HG03108 (cell line): ENCODE measurements around the gene ZNF839.
A peak's percentile ranks its signal among the peaks of the same experiment; 100 is the strongest.
"Not testable (repeated sequence)": the region's sequence is repeated elsewhere in the genome, so short reads cannot be mapped to it uniquely, and the experiment has no call there.

Source experiments
- ATAC-seq: cut with Tn5 transposase; IDR thresholded peaks from one replicate; pipeline ENCODE4 v1.9.1; 2021; ENCODE audit warnings: moderate library complexity; ENCODE audit not compliant: unreplicated experiment

Gene ZNF839

GRCh38 chr14:102304611-102305506 lies 14.7 kb upstream of the ZNF839 start, which contains the start of gene MOK:
MOK (minus strand) TSS chr14:102305164; CDS start chr14:102304968, 196 bp downstream.
- peak; percentile 93 for ATAC-seq

DNA sequence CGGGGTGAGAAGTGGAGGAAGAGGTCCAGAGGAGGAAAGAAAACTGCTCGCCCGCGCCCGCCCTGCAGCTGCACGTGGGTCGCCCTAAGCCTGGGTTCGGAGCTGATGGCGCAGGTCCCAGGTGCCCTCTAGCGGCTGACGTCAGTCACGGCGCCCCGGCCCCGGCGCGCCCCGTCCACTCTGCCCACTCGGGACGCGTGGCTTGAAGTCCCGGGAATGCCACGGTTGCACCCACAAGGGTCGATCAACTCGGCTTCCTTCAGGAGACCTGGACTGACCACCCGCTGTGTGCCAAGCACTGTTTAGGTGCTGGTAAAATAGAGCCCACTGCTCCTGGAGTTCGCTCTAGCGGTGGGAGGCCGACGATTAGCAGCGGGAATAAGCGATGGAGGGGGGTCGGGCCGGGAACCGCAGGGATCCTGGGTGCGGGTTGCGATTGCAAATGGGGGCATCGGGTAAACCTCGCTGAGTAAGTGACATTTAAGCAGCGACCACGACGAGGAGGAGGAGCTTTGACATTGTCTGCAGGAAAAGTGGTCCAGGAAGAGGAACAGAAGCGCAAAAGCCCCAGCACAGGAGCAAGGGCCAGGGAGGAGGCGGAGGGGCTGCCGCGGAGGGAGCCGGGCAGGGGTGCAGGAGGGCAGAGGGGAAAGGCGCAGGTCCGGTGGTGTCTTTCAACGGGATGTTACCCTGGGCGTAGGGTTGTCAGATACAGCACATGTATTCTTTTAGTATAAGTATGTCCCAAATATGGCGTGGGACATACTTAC lies 5.1 kb upstream of the ZNF839 start:
- ATAC-seq, result peak; percentile 58

- ATAC-seq, result no peak
Observed at GRCh38 chr14:102315121-102315520, 4.4 kb upstream of the ZNF839 start.

DNA sequence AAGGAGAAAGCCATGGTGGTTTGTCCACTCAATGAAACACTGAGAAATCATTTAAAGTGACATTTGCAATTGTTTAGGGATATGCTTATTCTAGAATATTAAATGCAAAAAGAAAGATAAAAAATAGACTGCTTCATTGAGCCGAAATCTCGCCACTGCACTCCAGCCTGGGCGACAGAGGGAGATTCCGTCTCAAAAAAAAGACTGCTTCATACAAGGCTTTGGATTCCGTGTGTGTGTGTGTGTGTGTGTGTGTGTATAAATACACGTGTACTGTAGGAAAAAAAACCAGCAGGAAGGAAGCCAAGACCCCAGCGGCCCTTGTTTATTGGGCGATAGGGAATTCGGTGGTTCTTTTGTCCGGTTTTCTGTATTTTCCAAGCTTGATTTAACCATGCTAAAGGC lies 3.2 kb upstream of the ZNF839 start:
- no peak for ATAC-seq

DNA sequence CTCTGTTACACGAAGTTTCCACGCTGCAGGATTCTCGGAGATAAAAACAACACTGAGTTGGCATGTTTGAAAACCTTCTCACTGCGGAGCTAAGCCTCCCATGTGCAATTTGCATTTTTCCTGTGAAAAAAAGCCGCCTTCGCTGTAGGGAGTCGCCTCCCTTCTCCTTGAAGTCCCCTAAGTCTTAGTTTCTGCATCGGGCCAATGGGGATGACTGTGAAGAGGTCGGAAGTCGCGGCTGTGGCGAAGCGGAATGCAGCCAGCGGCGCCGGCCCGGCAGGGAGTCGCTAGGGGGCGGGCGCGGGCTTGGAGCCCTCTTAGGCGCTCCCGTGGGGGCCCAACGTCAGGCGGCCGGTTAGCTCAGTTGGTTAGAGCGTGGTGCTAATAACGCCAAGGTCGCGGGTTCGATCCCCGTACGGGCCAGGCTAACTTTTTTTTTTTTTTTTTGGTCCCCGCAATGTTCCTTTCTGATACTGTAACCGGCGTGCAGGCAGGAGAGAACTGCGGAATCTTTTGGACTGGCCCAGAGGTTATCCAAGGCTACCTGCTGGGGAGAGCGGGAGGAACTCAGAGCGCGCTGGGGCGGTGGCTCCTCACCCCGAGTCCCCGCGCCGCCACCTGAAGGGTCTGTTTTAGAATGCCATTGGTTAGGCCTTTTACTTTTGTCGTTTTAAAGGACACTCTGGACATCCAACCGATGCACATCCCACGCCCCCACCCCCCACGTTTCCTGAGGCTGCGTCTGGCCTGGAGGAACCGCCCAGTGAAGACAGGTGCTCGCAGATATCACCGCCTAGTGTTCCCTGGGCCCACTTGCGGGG lies 2.6 kb upstream of the ZNF839 start:
- peak; percentile 63 for ATAC-seq

DNA sequence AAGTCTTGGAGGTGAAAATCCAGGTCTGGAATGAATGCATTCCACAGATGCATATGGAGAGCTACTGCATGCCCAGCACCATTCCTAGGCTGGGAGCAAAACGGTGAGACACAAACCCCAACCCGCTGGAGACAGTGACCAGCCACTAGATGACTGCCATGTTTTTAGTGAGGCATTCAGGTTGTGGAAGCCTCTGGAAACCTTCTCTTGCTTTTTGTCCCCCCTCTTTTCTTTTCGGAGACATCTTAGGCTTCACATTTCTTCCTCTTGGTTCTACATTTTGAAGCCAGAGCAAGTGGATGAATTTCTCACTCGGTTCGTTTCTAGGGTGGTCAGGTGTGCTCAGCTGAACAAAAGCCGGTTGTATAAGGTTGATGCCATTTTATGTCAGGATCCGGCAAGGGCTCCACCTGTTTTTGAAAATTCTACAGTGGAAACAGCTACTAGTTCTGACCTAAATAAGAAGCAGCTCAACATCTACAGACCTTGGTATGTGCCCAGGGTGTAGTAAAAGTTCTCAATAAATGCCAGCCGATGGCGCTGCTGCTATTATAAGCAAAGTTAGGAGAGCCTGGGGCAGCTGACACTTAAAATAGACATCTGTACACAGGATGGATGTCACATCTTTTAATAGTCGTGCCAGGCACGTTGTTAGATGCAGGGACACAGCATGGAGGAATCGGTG lies 1.8 kb upstream of the ZNF839 start:
- ATAC-seq, result no peak

GRCh38 chr14:102318781-102319276 lies 717 bp upstream of the ZNF839 start:
- no peak for ATAC-seq

- ATAC-seq, result peak; percentile 17
Observed at GRCh38 chr14:102320033-102320660, 601 bp downstream of the ZNF839 start.

- no peak for ATAC-seq
Observed at GRCh38 chr14:102320671-102321455, 1.3 kb downstream of the ZNF839 start.

- ATAC-seq, result no peak
Observed at GRCh38 chr14:102321456-102322422, 2.2 kb downstream of the ZNF839 start.

DNA sequence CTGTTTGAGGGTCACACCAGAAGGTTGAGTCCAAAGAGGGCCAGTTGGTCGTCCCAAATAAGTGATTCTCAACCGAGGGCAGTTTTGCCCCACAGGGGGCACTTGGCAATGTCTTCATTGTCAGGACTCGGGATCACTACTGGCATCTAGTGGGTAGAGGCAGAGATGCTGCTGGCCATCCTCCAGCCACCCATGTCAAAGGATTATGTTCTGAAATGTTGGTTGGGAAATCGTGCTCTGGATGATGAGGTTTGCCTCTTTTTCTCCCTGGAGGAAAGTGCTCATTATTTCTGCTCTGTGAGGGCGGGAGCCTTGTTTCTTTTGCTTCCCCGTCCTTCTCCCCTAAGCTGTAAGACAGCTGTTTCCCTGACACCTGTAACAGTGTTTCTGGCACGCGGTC lies 3.6 kb downstream of the ZNF839 start:
- no peak for ATAC-seq

GRCh38 chr14:102325791-102326345 lies 6.3 kb downstream of the ZNF839 start:
- ATAC-seq, result no peak

GRCh38 chr14:102326583-102326982 lies 7.0 kb downstream of the ZNF839 start:
- ATAC-seq, result no peak

DNA sequence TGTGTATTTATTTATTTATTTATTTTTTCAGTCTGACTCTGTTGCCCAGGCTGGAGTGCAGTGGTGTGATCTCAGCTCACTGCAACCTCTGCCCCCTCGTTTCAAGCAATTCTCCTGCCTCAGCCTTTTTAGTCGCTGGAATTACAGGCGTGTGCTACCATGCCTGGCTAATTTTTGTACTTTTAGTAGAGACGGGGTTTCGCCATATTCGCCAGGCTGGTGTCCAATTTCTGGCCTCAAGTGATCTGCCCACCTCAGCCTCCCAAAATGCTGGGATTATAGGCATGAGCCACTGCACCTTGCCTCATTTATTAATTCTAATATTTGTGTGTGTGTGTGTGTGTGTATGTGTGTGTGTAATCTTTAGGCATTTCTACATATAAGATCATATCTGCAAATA lies 9.8 kb downstream of the ZNF839 start:
- ATAC-seq, result not testable (repeated sequence)

- no peak for ATAC-seq
Observed at GRCh38 chr14:102330806-102331205, 11.3 kb downstream of the ZNF839 start.

DNA sequence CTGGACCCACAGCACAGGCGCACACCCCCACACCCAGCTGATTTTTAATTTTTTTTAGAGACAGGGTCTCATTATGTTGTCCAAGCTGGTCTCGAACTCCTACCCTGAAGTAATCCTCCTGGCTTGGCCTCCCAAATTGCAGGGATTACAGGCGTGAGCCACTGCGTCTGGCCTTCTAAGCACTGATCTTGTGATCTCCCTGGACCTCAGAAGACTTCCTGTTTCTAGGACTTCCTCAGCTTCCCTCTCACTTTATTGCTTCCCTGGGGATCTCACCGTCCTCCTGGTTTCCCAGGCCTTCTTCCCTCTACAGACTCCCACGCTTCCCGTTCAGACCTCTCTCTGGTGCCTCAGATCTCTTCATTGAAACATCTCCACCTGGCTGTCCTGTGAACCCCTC lies 13.8 kb downstream of the ZNF839 start:
- ATAC-seq, result no peak
